GM03348 (cell line): ENCODE measurements around the gene SERPINA10.

Experiments used
- DNase-seq: peaks from one replicate; pipeline ENCODE4 v3.0.0; 2012; ENCODE audit warnings: low spot score

Gene SERPINA10, protein sequence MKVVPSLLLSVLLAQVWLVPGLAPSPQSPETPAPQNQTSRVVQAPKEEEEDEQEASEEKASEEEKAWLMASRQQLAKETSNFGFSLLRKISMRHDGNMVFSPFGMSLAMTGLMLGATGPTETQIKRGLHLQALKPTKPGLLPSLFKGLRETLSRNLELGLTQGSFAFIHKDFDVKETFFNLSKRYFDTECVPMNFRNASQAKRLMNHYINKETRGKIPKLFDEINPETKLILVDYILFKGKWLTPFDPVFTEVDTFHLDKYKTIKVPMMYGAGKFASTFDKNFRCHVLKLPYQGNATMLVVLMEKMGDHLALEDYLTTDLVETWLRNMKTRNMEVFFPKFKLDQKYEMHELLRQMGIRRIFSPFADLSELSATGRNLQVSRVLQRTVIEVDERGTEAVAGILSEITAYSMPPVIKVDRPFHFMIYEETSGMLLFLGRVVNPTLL

GRCh38 chr14:94292872-94293577 lies at the start of gene SERPINA10:
Gene SERPINA10, minus strand, starts transcription at chr14:94293268. Its CDS starts 2,675 bp downstream, at chr14:94290593.
- DNase-seq, result no peak

- DNase-seq, result peak; percentile 92
These were observed 49.4 kb upstream of the SERPINA10 start for GRCh38 chr14:94342334-94342934.

DNA sequence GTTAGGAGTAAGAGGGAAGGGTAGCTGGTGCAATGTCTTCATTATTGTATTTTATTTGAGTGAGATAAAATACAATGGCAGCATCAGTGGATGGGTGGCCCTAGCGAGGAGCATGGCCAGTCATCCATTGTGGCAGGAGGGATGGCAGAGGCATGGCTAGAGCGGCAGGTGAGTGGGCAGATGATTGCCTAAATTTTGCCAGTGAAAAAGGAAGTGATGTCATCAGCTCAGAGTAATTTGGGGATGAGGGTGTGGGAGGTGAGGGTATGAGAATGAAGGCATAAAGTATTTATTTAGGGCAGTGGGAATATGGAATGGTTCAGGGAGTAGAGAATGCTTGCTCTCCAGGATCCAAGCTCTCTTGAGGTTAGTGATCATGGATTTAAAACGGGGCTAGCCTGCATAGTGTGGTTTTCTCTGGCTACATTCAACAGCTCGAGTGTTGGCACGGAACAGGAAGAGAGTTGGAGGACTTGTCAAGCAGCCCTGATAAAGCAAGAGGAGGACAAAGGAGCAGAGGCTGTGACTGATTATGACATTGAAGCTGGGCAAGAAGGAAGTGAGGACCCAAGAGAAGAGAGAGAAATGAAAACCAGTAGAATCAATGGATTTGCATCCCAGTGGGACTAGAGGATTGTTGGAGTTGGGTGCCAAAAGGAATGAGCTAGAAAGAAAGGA lies 48.7 kb upstream of the SERPINA10 start:
- DNase-seq, result peak; percentile 49

GRCh38 chr14:94340533-94340932 lies 47.5 kb upstream of the SERPINA10 start:
- no peak for DNase-seq

GRCh38 chr14:94338023-94338422 lies 45.0 kb upstream of the SERPINA10 start:
- DNase-seq, result no peak

GRCh38 chr14:94337274-94337673 lies 44.2 kb upstream of the SERPINA10 start:
- DNase-seq, result no peak

- no peak for DNase-seq
These were observed 41.8 kb upstream of the SERPINA10 start for GRCh38 chr14:94334872-94335271.

GRCh38 chr14:94332587-94332986 lies 39.5 kb upstream of the SERPINA10 start:
- no peak for DNase-seq

DNA sequence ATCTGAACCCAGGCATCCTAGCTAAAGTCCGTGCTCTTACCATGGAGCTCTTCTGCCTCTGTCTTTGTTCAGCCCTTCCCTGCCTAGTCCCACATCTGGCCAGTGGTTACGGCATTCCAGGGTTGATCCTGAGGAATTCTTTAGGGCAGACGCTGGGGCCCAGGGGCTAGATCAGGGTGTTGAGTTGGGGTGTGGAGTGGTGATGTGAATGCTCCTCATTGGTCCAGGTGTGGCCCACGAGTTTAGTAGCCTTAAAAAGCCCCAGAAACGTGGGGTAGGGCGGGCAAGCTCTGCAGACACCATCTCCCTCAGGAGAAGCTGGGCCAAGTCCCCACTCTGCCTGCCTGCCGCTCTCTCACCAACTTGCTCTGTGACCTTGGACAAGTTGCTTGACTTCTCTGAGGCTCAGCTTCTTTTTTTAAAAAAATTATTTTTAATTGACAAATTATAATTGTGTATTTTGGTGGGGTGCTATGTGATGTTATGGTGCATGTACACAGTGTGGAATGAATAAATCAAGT lies 39.1 kb upstream of the SERPINA10 start:
- no peak for DNase-seq

DNA sequence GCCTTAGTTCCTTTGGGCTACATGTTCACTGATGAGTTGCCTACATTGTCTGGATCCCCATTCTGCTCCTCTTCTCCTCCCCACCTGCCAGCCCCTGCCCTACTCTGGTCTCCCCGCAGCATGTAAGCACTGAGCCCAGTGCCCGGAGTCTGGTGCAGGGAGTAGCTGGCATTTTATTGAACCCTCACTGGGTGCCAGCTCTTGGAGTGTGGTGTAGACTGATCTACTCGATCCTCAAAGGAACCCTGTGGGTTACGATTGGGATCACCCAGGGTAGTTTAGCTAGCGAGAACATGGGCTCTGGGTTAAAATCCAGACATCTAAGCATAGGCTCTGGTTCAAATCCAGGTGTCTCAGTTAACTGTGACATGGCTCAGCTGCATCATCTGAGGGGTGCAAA lies 38.4 kb upstream of the SERPINA10 start:
- DNase-seq, result no peak

GRCh38 chr14:94330857-94331256 lies 37.8 kb upstream of the SERPINA10 start:
- DNase-seq, result no peak

GRCh38 chr14:94330432-94330831 lies 37.4 kb upstream of the SERPINA10 start:
- no peak for DNase-seq

- DNase-seq, result no peak
These were observed 36.8 kb upstream of the SERPINA10 start for GRCh38 chr14:94329857-94330256.

DNA sequence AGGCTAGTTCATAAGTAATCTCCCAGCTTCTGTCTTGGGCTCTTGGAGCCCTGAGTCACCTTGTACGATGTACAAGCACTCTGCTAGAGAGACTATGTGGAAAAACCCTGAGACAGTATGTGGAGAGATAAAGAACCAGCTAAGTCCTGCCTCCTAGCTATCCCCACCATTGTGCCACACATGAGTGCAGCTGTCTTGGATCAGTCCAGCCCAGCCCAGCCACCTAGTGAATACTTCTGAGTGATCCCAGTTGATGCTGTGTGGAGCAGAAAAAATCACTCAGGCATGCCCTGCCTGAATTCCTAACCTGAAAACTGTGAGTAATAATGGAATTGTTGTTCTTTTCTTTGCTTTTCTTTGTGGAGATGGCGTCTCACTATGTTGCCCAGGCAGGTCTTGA lies 35.1 kb upstream of the SERPINA10 start:
- no peak for DNase-seq

GRCh38 chr14:94322648-94323570 lies 29.8 kb upstream of the SERPINA10 start, which contains the start of gene SERPINA6:
Gene SERPINA6, minus strand, starts transcription at chr14:94323336. Its CDS starts 8,688 bp downstream, at chr14:94314648.
- DNase-seq, result no peak

DNA sequence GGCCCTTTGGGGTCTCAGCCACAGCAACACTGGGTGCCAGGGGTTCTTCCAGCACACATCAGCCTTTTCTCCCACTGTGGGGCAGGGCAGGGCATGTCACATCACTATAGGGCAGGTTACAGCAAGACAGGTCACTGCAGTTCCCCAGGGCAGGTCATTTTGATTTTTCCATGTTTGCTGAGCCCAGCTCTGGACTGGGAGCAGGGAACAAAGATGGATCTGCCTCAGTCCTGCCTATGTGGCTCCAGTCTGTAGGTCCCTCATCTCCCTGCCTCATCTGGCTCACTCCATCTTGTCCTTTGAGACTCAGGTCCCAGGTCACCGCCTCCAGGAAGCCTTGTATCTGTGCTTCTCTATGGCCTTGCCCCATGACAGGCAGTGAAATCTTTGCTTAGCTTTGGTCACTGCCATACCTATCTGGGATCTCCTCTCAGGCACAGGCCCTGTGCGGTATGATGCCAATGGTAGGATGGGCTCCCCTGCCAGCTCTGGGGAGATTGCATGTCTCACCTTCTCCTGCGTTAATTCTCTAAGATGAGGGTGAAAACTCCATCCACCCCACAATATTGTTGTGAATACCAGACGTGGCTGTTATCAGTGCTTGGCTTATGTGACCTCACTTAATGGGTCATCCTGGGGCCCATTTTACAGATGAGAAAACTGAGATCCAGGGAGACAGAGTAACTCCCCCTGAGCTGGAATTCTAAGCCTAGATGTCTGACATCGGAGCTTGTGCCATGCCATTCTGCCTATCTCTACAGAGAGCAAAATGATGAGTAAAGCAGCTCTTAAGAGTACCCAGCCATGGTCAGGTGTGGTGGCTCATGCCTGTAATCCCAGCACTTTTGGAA lies 28.6 kb upstream of the SERPINA10 start:
- DNase-seq, result no peak

DNA sequence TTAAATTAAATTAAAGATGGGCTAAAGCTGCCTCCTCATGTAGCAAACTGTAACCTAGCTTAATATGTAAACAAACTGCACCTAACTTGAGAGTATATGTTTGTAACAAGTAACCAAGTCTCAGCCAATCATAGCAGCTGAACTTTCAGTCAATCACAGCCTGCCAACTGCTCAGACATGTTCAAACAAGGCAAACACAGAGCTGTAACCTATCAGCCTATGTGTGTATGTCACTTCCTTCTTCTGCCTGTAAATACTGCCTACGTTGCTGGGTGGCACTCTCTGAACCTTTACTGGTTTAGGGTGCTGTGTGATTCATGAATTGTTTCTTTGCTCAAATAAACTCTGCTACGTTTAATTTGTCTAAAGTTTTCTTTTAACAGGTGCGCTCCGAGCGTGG lies 27.2 kb upstream of the SERPINA10 start:
- DNase-seq, result no peak

- no peak for DNase-seq
These were observed 24.2 kb upstream of the SERPINA10 start for GRCh38 chr14:94317259-94317658.

- DNase-seq, result no peak
These were observed 23.6 kb upstream of the SERPINA10 start for GRCh38 chr14:94316692-94317091.

DNA sequence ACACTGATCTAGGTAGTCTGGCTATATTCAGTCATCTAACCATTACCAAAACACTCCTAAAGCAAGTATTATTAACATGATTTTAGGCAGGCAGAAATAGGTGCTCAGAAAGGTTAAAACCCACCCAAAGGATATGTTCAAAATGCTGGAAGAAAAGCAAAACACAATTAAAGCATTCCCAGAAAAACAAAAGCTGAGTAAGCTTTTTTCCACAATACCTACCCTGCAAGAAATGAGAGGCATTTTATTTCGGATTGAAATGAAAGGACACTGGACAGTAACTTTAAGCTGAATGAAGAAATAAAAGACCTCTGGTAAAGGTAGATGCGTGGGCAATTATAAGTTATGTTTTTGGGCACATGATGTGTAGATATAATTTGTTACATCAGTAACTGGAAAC lies 21.8 kb upstream of the SERPINA10 start:
- DNase-seq, result no peak
